ENCODE data around the gene NPAS3. TPM values are rescaled to one million over a fixed set of nuclear protein-coding genes. Genes with fewer than 3 reads are reported as not detected.

The NPAS3 gene
- total RNA-seq, 1 experiment from 2014 or later, result 0.36 TPM

- Histone ChIP-seq H3K27ac (ENCODE audit: low read length) (no peak overlapping the region), H3K4me3 (ENCODE audit: low read length) (no peak overlapping the region), H3K36me3 (ENCODE audit: low read depth, low read length) (no peaks in the 10 kb centered on the region), H4K20me1 (ENCODE audit: low read length) (no peaks in the 10 kb centered on the region), H3K79me2 (ENCODE audit: low read length) (no peaks in the 10 kb centered on the region), H3K4me2 (ENCODE audit: low read length) (no peak overlapping the region), H3K9me3 (ENCODE audit: low read length) (no peaks in the 10 kb centered on the region), H2AFZ (ENCODE audit: low read length) (no peak overlapping the region), H3K9ac (ENCODE audit: low read length) (no peak overlapping the region), H3K9me2 (replicated peaks; ENCODE audit: low read length) (no peaks in the 10 kb centered on the region), H3K4me1 (ENCODE audit: insufficient read depth, low read length) (no peaks in the 10 kb centered on the region), H3F3A (ENCODE audit: low read length, unreplicated experiment) (no peaks in the 10 kb centered on the region), H3K27me3 (ENCODE audit: low read length) (0 out of 2 replicates have a peak, but pooled peaks cover 5% of the 10 kb centered on the region)
- CTCF ChIA-PET, result no interaction called here
- intact Hi-C loops (cut with micrococcal nuclease), result no loop called here
- DNase-seq, result no peak
- no TSS peak for BruUV-seq (replicated peaks)
- no peak for ATAC-seq
- POLR2A ChIA-PET (ENCODE audit: unreplicated experiment), result no interaction called here
- TF ChIP-seq EZH2 (IDR thresholded peaks at IDR 0.05; ENCODE audit: low read length, unreplicated experiment) (no peak), EZH2phosphoT487 (IDR thresholded peaks at IDR 0.05; ENCODE audit: borderline replicate concordance, low read length) (no peak), CTCF (conservative IDR thresholded peaks at IDR 0.05; ENCODE audit: low read depth, low read length) (no peak)
Measured at GRCh38 chr14:32977913-32978312, 39.2 kb downstream of the NPAS3 start.

DNA sequence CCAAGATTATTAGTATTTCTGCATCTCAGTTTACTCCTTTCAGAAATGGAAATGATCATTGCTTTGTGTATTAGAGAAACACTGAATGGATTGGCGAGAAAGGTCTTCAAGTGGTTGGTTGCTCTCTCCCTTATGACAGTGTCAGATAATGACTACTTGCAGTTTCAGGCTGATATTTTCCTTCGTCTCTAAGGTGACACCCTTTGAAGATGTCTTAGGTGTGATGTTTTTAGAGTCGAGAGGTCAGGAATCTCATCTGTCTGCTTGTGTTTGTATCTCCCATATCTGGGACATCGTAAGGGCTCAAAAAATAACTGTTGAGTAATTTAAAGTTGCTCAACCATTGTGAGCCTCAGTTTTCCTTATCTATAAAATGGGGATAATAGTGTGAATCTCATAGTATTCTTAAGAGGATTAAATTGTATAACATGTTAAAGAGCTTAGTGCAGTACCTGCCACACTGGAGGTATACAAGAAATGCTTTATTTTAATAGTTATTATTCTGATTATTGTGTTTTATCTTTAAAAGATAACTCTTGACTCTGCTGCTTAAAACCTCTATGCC lies 40.1 kb downstream of the NPAS3 start:
- no peaks in the 10 kb centered on the region for H3K9me3 ChIP-seq (ENCODE audit: low read length)
- no peak overlapping the region for H2AFZ ChIP-seq (ENCODE audit: low read length)
- TF ChIP-seq CTCF (conservative IDR thresholded peaks at IDR 0.05; ENCODE audit: low read depth, low read length) (no peak), EZH2phosphoT487 (IDR thresholded peaks at IDR 0.05; ENCODE audit: borderline replicate concordance, low read length) (no peak), EZH2 (IDR thresholded peaks at IDR 0.05; ENCODE audit: low read length, unreplicated experiment) (no peak)
- DNase-seq (no peak), ATAC-seq (no peak)
- CTCF ChIA-PET, result no interaction called here
- H3K27ac ChIP-seq (ENCODE audit: low read length), result no peak overlapping the region
- POLR2A ChIA-PET (ENCODE audit: unreplicated experiment), result no interaction called here
- H3K27me3 ChIP-seq (ENCODE audit: low read length), result 0 out of 2 replicates have a peak, but pooled peaks cover 5% of the 10 kb centered on the region
- no peaks in the 10 kb centered on the region for H3F3A ChIP-seq (ENCODE audit: low read length, unreplicated experiment)
- H3K4me2 ChIP-seq (ENCODE audit: low read length), result no peak overlapping the region
- H3K36me3 ChIP-seq (ENCODE audit: low read depth, low read length), result no peaks in the 10 kb centered on the region
- H4K20me1 ChIP-seq (ENCODE audit: low read length), result no peaks in the 10 kb centered on the region
- no peak overlapping the region for H3K4me3 ChIP-seq (ENCODE audit: low read length)
- H3K9me2 ChIP-seq (replicated peaks; ENCODE audit: low read length), result no peaks in the 10 kb centered on the region
- H3K79me2 ChIP-seq (ENCODE audit: low read length), result no peaks in the 10 kb centered on the region
- no peak overlapping the region for H3K9ac ChIP-seq (ENCODE audit: low read length)
- intact Hi-C loops (cut with micrococcal nuclease), result no loop called here
- no peaks in the 10 kb centered on the region for H3K4me1 ChIP-seq (ENCODE audit: insufficient read depth, low read length)
- BruUV-seq (replicated peaks), result no TSS peak

DNA sequence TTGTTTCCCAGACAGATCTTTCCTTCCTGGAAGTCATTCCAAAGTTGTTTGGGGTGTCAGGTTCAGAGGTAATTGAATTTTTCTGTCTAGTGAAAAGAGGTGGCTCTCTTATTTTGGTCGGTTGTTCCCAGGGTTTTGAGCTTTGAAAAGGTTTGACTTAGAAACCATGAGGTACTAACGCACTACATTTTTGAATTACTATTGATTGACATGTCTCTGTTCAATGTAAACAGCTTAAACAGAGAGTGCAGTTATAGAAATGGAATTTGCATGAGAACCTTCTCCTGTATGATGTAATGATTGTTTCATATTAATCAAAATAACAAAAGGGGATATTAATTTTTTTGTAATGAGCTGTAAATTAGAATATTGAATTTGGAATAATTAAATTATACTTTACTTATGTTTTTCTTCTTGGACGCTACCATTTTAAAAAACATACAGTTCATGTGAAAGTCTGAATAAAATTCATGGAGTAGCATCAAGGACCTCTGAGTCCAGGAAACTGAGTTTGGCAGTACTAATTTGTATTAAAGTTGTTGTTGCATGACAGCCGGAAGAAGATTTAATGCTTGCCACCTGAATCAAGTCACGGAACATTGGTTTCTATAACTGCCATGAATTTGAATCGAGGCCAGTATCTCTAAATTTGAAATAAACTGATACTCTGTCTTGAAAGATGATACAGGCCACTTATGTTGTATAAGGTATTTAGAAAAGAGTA lies 41.7 kb downstream of the NPAS3 start:
- H3K4me2 ChIP-seq (ENCODE audit: low read length), result no peak overlapping the region
- no peaks in the 10 kb centered on the region for H4K20me1 ChIP-seq (ENCODE audit: low read length)
- CTCF ChIA-PET, result no interaction called here
- no peak overlapping the region for H3K4me3 ChIP-seq (ENCODE audit: low read length)
- TF ChIP-seq EZH2 (IDR thresholded peaks at IDR 0.05; ENCODE audit: low read length, unreplicated experiment) (no peak), EZH2phosphoT487 (IDR thresholded peaks at IDR 0.05; ENCODE audit: borderline replicate concordance, low read length) (no peak), CTCF (conservative IDR thresholded peaks at IDR 0.05; ENCODE audit: low read depth, low read length) (no peak)
- H3K27me3 ChIP-seq (ENCODE audit: low read length), result 0 out of 2 replicates have a peak, but pooled peaks cover 5% of the 10 kb centered on the region
- intact Hi-C loops (cut with micrococcal nuclease), result no loop called here
- H3K79me2 ChIP-seq (ENCODE audit: low read length), result no peaks in the 10 kb centered on the region
- no TSS peak for BruUV-seq (replicated peaks)
- H3K9me3 ChIP-seq (ENCODE audit: low read length), result no peaks in the 10 kb centered on the region
- H3K36me3 ChIP-seq (ENCODE audit: low read depth, low read length), result no peaks in the 10 kb centered on the region
- DNase-seq, result no peak
- H2AFZ ChIP-seq (ENCODE audit: low read length), result no peak overlapping the region
- POLR2A ChIA-PET (ENCODE audit: unreplicated experiment), result no interaction called here
- H3K9ac ChIP-seq (ENCODE audit: low read length), result no peak overlapping the region
- no peaks in the 10 kb centered on the region for H3K9me2 ChIP-seq (replicated peaks; ENCODE audit: low read length)
- no peak for ATAC-seq
- no peak overlapping the region for H3K27ac ChIP-seq (ENCODE audit: low read length)
- no peaks in the 10 kb centered on the region for H3F3A ChIP-seq (ENCODE audit: low read length, unreplicated experiment)
- no peaks in the 10 kb centered on the region for H3K4me1 ChIP-seq (ENCODE audit: insufficient read depth, low read length)

Measured in PC-3 (cell line).